ENCODE results near the gene ZBTB34.

ZBTB34 gene

DNA sequence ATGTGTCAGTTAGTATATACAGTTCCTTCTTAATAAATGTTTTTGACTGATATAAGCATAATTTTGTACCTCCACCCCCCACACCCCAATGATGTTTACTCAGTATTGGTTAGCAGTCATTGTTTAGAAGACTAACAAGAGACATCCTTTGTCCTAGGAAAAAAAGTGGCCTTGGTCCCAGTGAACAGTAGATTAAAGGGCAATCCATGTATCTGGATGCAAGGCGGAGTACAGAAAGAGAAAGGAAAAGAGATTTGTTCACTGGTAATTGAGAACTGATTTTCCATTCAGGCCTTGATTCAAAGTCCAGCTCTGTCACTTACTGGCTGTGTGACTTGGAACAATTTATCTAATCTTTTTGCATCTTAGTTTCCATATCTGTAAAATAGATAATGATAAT, 58.8 kb downstream of the ZBTB34 start:
- no peak for DNase-seq (ENCODE audit: low spot score)

DNA sequence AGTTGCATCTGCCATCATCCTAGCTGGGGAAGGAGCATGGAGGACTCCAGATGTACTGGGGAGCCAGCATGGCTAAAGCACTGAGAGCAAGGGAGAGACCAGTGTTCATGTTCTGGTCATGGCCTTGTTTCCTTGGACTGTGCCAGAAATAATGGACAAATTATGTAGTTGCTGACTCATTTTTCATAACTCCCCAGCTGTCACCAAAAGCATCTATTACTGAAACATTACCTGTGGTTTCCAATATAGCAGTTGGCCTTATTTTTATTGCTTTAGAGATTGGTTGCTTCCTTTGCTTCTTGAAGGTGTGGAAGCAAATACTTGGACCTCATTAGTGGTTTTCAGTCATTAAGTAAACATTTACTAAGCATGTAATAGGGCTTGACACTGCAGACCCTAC, 65.4 kb downstream of the ZBTB34 start:
- no peak for DNase-seq (ENCODE audit: low spot score)

DNA sequence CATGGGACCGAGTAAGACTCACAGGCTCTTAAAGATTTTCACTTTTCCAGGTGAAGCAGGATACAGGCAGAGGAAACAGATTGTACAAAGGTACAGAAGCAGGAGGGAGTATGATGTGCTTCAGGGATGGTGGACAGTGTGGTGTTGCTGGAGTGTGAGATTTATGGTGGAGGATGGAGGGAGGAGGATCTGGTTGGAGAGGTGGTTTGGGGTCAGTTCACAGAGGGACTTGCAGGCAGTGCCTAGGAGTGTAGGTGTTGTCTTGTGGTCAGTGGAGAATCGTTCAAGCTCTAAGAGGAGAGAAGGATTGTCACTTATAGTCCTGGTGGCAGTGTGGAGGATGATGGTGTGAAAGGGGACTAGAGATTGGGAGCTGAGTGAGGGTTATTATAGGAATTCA, 65.9 kb downstream of the ZBTB34 start:
- no peak for DNase-seq (ENCODE audit: low spot score)

DNA sequence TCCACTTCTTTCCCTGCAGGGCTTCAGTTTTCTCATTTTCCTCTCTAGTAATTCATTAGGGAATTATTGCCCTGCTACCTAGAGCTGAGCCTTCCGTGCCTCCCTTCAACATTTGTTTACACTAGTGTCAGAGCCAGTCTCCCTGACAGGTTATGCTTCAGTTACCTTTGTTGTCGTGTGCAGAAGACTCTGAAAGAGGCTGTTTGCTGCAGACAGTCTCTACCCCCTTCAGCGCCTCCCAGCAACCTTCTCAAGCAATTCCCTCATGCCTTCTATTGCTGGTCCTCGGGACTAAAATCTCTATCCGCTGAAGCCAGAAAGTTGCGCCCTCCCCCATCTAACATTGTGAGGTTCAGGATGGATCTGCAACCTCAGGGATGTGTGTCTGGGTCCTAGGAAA, 67.0 kb downstream of the ZBTB34 start:
- DNase-seq (ENCODE audit: low spot score) = no peak

DNA sequence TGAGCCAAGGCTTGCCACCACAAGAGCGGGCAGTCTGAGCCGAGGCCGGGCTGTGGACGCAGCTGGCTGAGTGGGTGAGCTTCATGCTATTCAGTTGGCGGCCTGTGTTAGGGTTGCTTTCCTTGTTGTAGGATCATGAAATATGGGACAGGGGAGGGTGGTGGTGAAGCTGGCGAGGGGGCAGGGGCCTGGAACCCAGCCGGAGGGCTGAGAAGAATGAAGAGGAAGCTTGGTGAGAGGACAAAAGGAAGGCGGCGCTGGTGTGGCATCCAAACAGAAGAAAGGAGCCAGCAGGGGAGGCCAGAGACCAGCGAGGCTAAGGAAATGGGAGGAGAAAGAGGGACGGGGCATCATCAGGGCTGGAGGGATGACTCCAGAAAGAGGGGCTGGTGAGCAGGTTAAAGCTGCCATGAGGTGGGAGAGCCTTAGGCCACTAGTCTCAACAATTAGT, 72.5 kb downstream of the ZBTB34 start:
- no peak for DNase-seq (ENCODE audit: low spot score)

DNA sequence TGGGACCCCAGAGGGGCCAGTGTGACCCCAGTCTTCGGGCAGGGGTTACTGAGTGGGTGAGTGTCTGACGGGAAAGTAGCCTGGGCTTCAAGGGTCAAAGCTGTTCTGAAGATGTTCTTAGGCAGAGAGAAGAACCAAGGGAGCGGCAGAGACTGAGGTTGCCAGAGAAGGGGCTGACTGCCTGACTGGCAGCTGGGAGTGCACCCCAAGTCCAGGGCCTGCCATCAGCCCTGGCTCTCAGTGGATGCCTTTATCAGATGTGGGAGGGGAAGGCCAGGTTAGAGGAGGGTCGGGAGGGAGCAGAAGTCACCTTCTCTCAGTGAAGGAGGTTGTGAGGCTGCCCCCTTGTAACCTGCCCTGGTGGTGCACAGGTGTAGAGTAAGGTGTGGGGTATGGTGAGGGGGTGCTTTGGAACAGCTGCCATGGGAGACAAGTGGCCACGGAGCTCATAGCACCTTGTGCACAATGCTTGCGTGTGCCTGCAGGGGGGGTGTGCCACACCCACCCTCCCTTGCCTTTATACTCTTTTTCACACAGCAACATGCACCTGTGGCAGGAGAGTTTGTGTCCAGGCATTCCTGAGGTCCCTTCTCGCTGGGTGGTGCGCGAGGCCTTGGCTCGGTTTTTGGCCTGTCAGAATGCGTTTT, 73.0 kb downstream of the ZBTB34 start:
- no peak for DNase-seq (ENCODE audit: low spot score)

DNA sequence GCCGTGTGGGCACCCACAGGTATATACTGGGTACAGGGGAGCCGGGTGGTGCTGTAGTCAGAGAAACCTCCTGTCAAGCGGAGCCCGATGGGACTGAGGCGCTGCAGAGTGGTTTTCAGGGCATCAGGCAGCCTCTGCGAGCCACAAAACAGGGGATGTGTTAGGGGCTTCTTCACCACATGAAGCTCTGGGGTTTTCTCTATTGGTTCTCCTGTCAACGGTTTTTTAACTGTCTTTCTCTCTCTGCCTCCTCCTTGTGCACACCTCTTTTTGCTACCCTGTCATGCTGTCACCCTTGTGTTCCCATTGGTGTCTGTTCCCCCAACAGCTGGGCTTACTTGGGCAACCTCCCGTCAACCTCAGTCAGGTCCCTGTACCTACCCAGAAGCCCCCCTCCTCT, 74.0 kb downstream of the ZBTB34 start:
- no peak for DNase-seq (ENCODE audit: low spot score)
